ENCODE measurements around the gene SCGB1A1. TPM values are rescaled to one million over a fixed set of nuclear protein-coding genes. Genes with fewer than 3 reads are reported as not detected.

The SCGB1A1 gene
- total and polyA plus RNA-seq, 4 donors: not detected

DNA sequence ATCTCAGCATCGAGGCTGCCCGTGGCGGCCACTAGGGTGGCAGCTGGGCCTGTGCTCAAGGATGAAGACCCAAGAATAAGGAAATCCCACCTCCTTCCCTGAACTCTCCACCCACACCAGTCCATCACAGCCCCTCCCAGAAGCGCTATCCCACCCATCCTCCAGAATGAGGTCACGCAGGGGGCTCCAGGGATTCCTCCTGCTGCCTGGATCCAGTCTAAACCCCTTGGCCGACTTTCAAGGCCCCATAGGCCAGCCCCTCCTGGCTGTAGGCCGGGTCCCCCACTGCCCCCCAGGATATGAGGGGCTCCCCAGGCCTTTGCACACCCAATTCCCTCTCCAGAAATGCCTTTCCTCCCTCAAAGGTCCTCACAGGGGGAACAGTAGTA, 19.0 kb upstream of the SCGB1A1 start:
- Histone ChIP-seq H3K9me3 (ENCODE audit: control insufficient read depth in 4 of 4, low read length in 3 of 4) (no peaks in the 10 kb centered on the region), H3K27ac (ENCODE audit: low read depth in 1 of 2, low read length in 2 of 2) (peak overlapping the region in 1 of 2 donors; percentile 31), H3K36me3 (ENCODE audit: control insufficient read depth in 4 of 4, insufficient read depth in 3 of 4, low read depth in 1 of 4, low read length in 3 of 4) (no peaks in the 10 kb centered on the region), H3K9ac (ENCODE audit: low read depth in 1 of 2, low read length in 2 of 2) (no peak overlapping the region), H3K4me1 (ENCODE audit: control insufficient read depth in 4 of 4, insufficient read depth in 4 of 4, low read length in 3 of 4) (peaks cover 6 to 33% (median 15%) of the 10 kb centered on the region in 4 donors), H3K4me3 (ENCODE audit: low read depth in 1 of 3, low read length in 3 of 3) (no peak overlapping the region), H3K27me3 (ENCODE audit: control insufficient read depth in 4 of 4, insufficient read depth in 4 of 4, low read length in 3 of 4) (no peaks in the 10 kb centered on the region)
- TF ChIP-seq, protein P1, sequence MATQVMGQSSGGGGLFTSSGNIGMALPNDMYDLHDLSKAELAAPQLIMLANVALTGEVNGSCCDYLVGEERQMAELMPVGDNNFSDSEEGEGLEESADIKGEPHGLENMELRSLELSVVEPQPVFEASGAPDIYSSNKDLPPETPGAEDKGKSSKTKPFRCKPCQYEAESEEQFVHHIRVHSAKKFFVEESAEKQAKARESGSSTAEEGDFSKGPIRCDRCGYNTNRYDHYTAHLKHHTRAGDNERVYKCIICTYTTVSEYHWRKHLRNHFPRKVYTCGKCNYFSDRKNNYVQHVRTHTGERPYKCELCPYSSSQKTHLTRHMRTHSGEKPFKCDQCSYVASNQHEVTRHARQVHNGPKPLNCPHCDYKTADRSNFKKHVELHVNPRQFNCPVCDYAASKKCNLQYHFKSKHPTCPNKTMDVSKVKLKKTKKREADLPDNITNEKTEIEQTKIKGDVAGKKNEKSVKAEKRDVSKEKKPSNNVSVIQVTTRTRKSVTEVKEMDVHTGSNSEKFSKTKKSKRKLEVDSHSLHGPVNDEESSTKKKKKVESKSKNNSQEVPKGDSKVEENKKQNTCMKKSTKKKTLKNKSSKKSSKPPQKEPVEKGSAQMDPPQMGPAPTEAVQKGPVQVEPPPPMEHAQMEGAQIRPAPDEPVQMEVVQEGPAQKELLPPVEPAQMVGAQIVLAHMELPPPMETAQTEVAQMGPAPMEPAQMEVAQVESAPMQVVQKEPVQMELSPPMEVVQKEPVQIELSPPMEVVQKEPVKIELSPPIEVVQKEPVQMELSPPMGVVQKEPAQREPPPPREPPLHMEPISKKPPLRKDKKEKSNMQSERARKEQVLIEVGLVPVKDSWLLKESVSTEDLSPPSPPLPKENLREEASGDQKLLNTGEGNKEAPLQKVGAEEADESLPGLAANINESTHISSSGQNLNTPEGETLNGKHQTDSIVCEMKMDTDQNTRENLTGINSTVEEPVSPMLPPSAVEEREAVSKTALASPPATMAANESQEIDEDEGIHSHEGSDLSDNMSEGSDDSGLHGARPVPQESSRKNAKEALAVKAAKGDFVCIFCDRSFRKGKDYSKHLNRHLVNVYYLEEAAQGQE (IDR thresholded peaks at IDR 0.05): no peak
- no peak for TF ChIP-seq SP1 (IDR thresholded peaks at IDR 0.05)
- no peak for TF ChIP-seq FOXA2 (IDR thresholded peaks at IDR 0.05)
- no peak for TF ChIP-seq FOXA1 (IDR thresholded peaks at IDR 0.05)
- TF ChIP-seq GABPA (IDR thresholded peaks at IDR 0.05 in 1 of 2, conservative IDR thresholded peaks at IDR 0.05 in 1 of 2): no peak
- TF ChIP-seq YY1 (IDR thresholded peaks at IDR 0.05): no peak
- TF ChIP-seq NR2F2 (IDR thresholded peaks at IDR 0.05): no peak
- TF ChIP-seq, protein P2, sequence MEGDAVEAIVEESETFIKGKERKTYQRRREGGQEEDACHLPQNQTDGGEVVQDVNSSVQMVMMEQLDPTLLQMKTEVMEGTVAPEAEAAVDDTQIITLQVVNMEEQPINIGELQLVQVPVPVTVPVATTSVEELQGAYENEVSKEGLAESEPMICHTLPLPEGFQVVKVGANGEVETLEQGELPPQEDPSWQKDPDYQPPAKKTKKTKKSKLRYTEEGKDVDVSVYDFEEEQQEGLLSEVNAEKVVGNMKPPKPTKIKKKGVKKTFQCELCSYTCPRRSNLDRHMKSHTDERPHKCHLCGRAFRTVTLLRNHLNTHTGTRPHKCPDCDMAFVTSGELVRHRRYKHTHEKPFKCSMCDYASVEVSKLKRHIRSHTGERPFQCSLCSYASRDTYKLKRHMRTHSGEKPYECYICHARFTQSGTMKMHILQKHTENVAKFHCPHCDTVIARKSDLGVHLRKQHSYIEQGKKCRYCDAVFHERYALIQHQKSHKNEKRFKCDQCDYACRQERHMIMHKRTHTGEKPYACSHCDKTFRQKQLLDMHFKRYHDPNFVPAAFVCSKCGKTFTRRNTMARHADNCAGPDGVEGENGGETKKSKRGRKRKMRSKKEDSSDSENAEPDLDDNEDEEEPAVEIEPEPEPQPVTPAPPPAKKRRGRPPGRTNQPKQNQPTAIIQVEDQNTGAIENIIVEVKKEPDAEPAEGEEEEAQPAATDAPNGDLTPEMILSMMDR (IDR thresholded peaks at IDR 0.05; ENCODE audit: low read depth, low read length, missing input control): no peak
- DNase-seq (ENCODE audit: low spot score): no peak
- 78% methylated on average over 7 of the region's 7 CpGs for WGBS

DNA sequence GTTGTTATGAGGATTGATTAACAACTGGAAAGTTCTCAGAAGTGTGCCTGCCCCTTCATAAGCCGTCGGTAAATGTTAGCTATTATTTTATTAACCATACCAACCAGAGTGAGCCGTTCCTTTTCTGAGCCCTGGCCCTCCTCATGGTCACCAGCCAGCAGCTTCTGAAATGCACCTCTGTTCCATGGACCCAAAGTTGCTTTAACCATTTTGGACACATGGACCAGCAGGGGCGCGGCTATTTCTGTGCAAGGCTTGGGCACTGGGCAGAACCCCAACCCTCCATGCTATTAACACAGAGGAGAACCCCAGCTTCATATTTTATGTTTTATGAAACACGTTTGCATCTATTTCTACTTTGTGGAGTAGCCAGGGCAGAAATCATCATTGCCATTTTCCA, 18.6 kb upstream of the SCGB1A1 start:
- Histone ChIP-seq H3K9me3 (ENCODE audit: control insufficient read depth in 4 of 4, low read length in 3 of 4) (no peaks in the 10 kb centered on the region), H3K27me3 (ENCODE audit: control insufficient read depth in 4 of 4, insufficient read depth in 4 of 4, low read length in 3 of 4) (no peaks in the 10 kb centered on the region), H3K4me3 (ENCODE audit: low read depth in 1 of 3, low read length in 3 of 3) (no peak overlapping the region), H3K36me3 (ENCODE audit: control insufficient read depth in 4 of 4, insufficient read depth in 3 of 4, low read depth in 1 of 4, low read length in 3 of 4) (no peaks in the 10 kb centered on the region), H3K4me1 (ENCODE audit: control insufficient read depth in 4 of 4, insufficient read depth in 4 of 4, low read length in 3 of 4) (peaks cover 6 to 29% (median 13%) of the 10 kb centered on the region in 4 donors), H3K9ac (ENCODE audit: low read depth in 1 of 2, low read length in 2 of 2) (no peak overlapping the region), H3K27ac (ENCODE audit: low read depth in 1 of 2, low read length in 2 of 2) (no peak overlapping the region)
- TF ChIP-seq HNF4G (IDR thresholded peaks at IDR 0.05) (no peak), HNF4A (conservative IDR thresholded peaks at IDR 0.05) (no peak), SP1 (IDR thresholded peaks at IDR 0.05) (no peak), JUND (IDR thresholded peaks at IDR 0.05) (no peak), EGR1 (IDR thresholded peaks at IDR 0.05; ENCODE audit: low read depth in 2 of 2) (no peak), GABPA (IDR thresholded peaks at IDR 0.05 in 1 of 2, conservative IDR thresholded peaks at IDR 0.05 in 1 of 2) (no peak), NR2F2 (IDR thresholded peaks at IDR 0.05) (no peak), RXRA (IDR thresholded peaks at IDR 0.05) (no peak), TAF1 (conservative IDR thresholded peaks at IDR 0.05) (no peak), FOXA1 (IDR thresholded peaks at IDR 0.05) (no peak), YY1 (IDR thresholded peaks at IDR 0.05) (no peak), RAD21 (IDR thresholded peaks at IDR 0.05) (no peak), FOXA2 (IDR thresholded peaks at IDR 0.05) (no peak)
- TF ChIP-seq, protein P1 (IDR thresholded peaks at IDR 0.05): no peak
- TF ChIP-seq, protein P3, sequence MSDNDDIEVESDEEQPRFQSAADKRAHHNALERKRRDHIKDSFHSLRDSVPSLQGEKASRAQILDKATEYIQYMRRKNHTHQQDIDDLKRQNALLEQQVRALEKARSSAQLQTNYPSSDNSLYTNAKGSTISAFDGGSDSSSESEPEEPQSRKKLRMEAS (IDR thresholded peaks at IDR 0.05): no peak
- TF ChIP-seq, protein P4, sequence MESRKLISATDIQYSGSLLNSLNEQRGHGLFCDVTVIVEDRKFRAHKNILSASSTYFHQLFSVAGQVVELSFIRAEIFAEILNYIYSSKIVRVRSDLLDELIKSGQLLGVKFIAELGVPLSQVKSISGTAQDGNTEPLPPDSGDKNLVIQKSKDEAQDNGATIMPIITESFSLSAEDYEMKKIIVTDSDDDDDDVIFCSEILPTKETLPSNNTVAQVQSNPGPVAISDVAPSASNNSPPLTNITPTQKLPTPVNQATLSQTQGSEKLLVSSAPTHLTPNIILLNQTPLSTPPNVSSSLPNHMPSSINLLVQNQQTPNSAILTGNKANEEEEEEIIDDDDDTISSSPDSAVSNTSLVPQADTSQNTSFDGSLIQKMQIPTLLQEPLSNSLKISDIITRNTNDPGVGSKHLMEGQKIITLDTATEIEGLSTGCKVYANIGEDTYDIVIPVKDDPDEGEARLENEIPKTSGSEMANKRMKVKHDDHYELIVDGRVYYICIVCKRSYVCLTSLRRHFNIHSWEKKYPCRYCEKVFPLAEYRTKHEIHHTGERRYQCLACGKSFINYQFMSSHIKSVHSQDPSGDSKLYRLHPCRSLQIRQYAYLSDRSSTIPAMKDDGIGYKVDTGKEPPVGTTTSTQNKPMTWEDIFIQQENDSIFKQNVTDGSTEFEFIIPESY (IDR thresholded peaks at IDR 0.05): no peak
- TF ChIP-seq, protein P5, sequence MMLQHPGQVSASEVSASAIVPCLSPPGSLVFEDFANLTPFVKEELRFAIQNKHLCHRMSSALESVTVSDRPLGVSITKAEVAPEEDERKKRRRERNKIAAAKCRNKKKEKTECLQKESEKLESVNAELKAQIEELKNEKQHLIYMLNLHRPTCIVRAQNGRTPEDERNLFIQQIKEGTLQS (IDR thresholded peaks at IDR 0.05): no peak
- TF ChIP-seq, protein P2 (IDR thresholded peaks at IDR 0.05; ENCODE audit: low read depth, low read length, missing input control): no peak
- WGBS: 85% methylated on average over 6 of the region's 6 CpGs
- DNase-seq (ENCODE audit: low spot score): no peak

Measured in liver (tissue), 9 donors.